Measurements from ENCODE around the gene TOX2.

Gene TOX2

GRCh38 chr20:44022464-44022863, 107.8 kb downstream of the TOX2 start:
- no peaks in the 10 kb centered on the region for H3K9me3 ChIP-seq (ENCODE audit: control insufficient read depth, low read length)
- no peak overlapping the region for H3K4me2 ChIP-seq (ENCODE audit: low read length)
- H3K4me1 ChIP-seq = no peaks in the 10 kb centered on the region
- H3K4me3 ChIP-seq (ENCODE audit: low read depth, low read length) = no peak overlapping the region
- no peaks in the 10 kb centered on the region for H3K79me2 ChIP-seq
- H3K9ac ChIP-seq = no peak overlapping the region
- no peaks in the 10 kb centered on the region for H3K36me3 ChIP-seq (ENCODE audit: control insufficient read depth, insufficient read depth, low read length)
- TF ChIP-seq, protein P1, sequence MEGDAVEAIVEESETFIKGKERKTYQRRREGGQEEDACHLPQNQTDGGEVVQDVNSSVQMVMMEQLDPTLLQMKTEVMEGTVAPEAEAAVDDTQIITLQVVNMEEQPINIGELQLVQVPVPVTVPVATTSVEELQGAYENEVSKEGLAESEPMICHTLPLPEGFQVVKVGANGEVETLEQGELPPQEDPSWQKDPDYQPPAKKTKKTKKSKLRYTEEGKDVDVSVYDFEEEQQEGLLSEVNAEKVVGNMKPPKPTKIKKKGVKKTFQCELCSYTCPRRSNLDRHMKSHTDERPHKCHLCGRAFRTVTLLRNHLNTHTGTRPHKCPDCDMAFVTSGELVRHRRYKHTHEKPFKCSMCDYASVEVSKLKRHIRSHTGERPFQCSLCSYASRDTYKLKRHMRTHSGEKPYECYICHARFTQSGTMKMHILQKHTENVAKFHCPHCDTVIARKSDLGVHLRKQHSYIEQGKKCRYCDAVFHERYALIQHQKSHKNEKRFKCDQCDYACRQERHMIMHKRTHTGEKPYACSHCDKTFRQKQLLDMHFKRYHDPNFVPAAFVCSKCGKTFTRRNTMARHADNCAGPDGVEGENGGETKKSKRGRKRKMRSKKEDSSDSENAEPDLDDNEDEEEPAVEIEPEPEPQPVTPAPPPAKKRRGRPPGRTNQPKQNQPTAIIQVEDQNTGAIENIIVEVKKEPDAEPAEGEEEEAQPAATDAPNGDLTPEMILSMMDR (IDR thresholded peaks at IDR 0.05) = no peak
- H3K27me3 ChIP-seq (ENCODE audit: control insufficient read depth, insufficient read depth, low read length) = no peaks in the 10 kb centered on the region
- H2AFZ ChIP-seq = no peak overlapping the region
- no peak overlapping the region for H3K27ac ChIP-seq

GRCh38 chr20:44023515-44024371, 109.1 kb downstream of the TOX2 start:
- H3K79me2 ChIP-seq = no peaks in the 10 kb centered on the region
- H3K4me3 ChIP-seq (ENCODE audit: low read depth, low read length) = no peak overlapping the region
- H3K36me3 ChIP-seq (ENCODE audit: control insufficient read depth, insufficient read depth, low read length) = no peaks in the 10 kb centered on the region
- H3K4me1 ChIP-seq = no peaks in the 10 kb centered on the region
- no peak overlapping the region for H3K4me2 ChIP-seq (ENCODE audit: low read length)
- H3K9me3 ChIP-seq (ENCODE audit: control insufficient read depth, low read length) = no peaks in the 10 kb centered on the region
- H3K27me3 ChIP-seq (ENCODE audit: control insufficient read depth, insufficient read depth, low read length) = no peaks in the 10 kb centered on the region
- no peak overlapping the region for H3K27ac ChIP-seq
- H2AFZ ChIP-seq = no peak overlapping the region
- no peak overlapping the region for H3K9ac ChIP-seq
- TF ChIP-seq, protein P1 (IDR thresholded peaks at IDR 0.05) = no peak

GRCh38 chr20:44024820-44025580, 110.3 kb downstream of the TOX2 start:
- no peak overlapping the region for H2AFZ ChIP-seq
- TF ChIP-seq, protein P1 (IDR thresholded peaks at IDR 0.05) = no peak
- no peaks in the 10 kb centered on the region for H3K4me1 ChIP-seq
- H3K9me3 ChIP-seq (ENCODE audit: control insufficient read depth, low read length) = no peaks in the 10 kb centered on the region
- no peak overlapping the region for H3K4me3 ChIP-seq (ENCODE audit: low read depth, low read length)
- no peak overlapping the region for H3K27ac ChIP-seq
- H3K4me2 ChIP-seq (ENCODE audit: low read length) = no peak overlapping the region
- H3K79me2 ChIP-seq = no peaks in the 10 kb centered on the region
- no peaks in the 10 kb centered on the region for H3K36me3 ChIP-seq (ENCODE audit: control insufficient read depth, insufficient read depth, low read length)
- no peak overlapping the region for H3K9ac ChIP-seq
- no peaks in the 10 kb centered on the region for H3K27me3 ChIP-seq (ENCODE audit: control insufficient read depth, insufficient read depth, low read length)

GRCh38 chr20:44025756-44026155, 111.1 kb downstream of the TOX2 start:
- TF ChIP-seq, protein P1 (IDR thresholded peaks at IDR 0.05) = no peak
- H2AFZ ChIP-seq = no peak overlapping the region
- no peaks in the 10 kb centered on the region for H3K36me3 ChIP-seq (ENCODE audit: control insufficient read depth, insufficient read depth, low read length)
- no peaks in the 10 kb centered on the region for H3K27me3 ChIP-seq (ENCODE audit: control insufficient read depth, insufficient read depth, low read length)
- H3K9ac ChIP-seq = no peak overlapping the region
- no peaks in the 10 kb centered on the region for H3K79me2 ChIP-seq
- H3K4me3 ChIP-seq (ENCODE audit: low read depth, low read length) = no peak overlapping the region
- no peak overlapping the region for H3K4me2 ChIP-seq (ENCODE audit: low read length)
- H3K27ac ChIP-seq = no peak overlapping the region
- H3K4me1 ChIP-seq = no peaks in the 10 kb centered on the region
- H3K9me3 ChIP-seq (ENCODE audit: control insufficient read depth, low read length) = no peaks in the 10 kb centered on the region

All from parathyroid adenoma (tissue), 2 donors.